ENCODE data around the gene COX7A2.

The COX7A2 gene

GRCh38 chr6:75244063-75244584 lies 523 bp upstream of the COX7A2 start:
- ChIA-PET POLR2A (no interaction called here), CTCF (interaction anchor here (1.0 to 2.3 kb wide), 4 partner anchors 14 to 34 kb away, joined by 3 to 12 read pairs (median 6); no protein-coding TSS in a partner anchor)
- TF ChIP-seq CTCF (IDR thresholded peaks at IDR 0.05; ENCODE audit: control extremely low read depth, extremely low read depth, low read depth, missing control alignments), result no peak
- DNase-seq (ENCODE audit: extremely low spot score), result no peak

GRCh38 chr6:75236630-75237029 lies 7.0 kb downstream of the COX7A2 start:
- ChIA-PET POLR2A (no interaction called here), CTCF (interaction anchor here (2.3 kb wide), 1 partner anchor 28 kb away, joined by 7 read pairs; no protein-coding TSS in a partner anchor)
- TF ChIP-seq CTCF (IDR thresholded peaks at IDR 0.05; ENCODE audit: control extremely low read depth, extremely low read depth, low read depth, missing control alignments), result no peak
- no peak for DNase-seq (ENCODE audit: extremely low spot score)

GRCh38 chr6:75235271-75235670 lies 8.3 kb downstream of the COX7A2 start:
- no peak for DNase-seq (ENCODE audit: extremely low spot score)
- CTCF ChIA-PET, result interaction anchor here (1.0 to 2.8 kb wide), 5 partner anchors 10 to 1144 kb away, joined by 3 to 10 read pairs (median 4); no protein-coding TSS in a partner anchor
- POLR2A ChIA-PET, result interaction anchor here (0.7 to 0.9 kb wide), 3 partner anchors 15 to 1618 kb away, joined by 3 read pairs; no protein-coding TSS in a partner anchor
- no peak for TF ChIP-seq CTCF (IDR thresholded peaks at IDR 0.05; ENCODE audit: control extremely low read depth, extremely low read depth, low read depth, missing control alignments)

- POLR2A ChIA-PET, result interaction anchor here (0.7 kb wide), 1 partner anchor 14 kb away, joined by 3 read pairs; no protein-coding TSS in a partner anchor
- TF ChIP-seq CTCF (IDR thresholded peaks at IDR 0.05; ENCODE audit: control extremely low read depth, extremely low read depth, low read depth, missing control alignments), result no peak
- DNase-seq (ENCODE audit: extremely low spot score), result no peak
- CTCF ChIA-PET, result interaction anchor here (1.4 to 2.8 kb wide), 2 partner anchors 23 to 26 kb away, joined by 6 to 10 read pairs; no protein-coding TSS in a partner anchor
These were observed 9.3 kb downstream of the COX7A2 start for GRCh38 chr6:75234126-75234865.

- ChIA-PET POLR2A (no interaction called here), CTCF (no interaction called here)
- TF ChIP-seq CTCF (IDR thresholded peaks at IDR 0.05; ENCODE audit: control extremely low read depth, extremely low read depth, low read depth, missing control alignments), result no peak
- DNase-seq (ENCODE audit: extremely low spot score), result no peak
These were observed 10.4 kb downstream of the COX7A2 start for GRCh38 chr6:75233092-75233615.

- ChIA-PET CTCF (interaction anchor here (1.2 to 1.7 kb wide), 2 partner anchors 19 to 21 kb away, joined by 4 to 7 read pairs; no protein-coding TSS in a partner anchor), POLR2A (no interaction called here)
- no peak for DNase-seq (ENCODE audit: extremely low spot score)
- peak; percentile 41 for TF ChIP-seq CTCF (IDR thresholded peaks at IDR 0.05; ENCODE audit: control extremely low read depth, extremely low read depth, low read depth, missing control alignments)
These were observed 12.9 kb downstream of the COX7A2 start for GRCh38 chr6:75230484-75231325.

Measured in GM10248 (cell line).